GM19025 (cell line): ENCODE measurements around the gene CRYBB3.
"Not testable (repeated sequence)": the region's sequence is repeated elsewhere in the genome, so short reads cannot be mapped to it uniquely, and the experiment has no call there.

Source experiments
- ATAC-seq: cut with Tn5 transposase; IDR thresholded peaks from one replicate; pipeline ENCODE4 v1.9.1; 2021; ENCODE audit warnings: mild to moderate bottlenecking, low read depth, moderate library complexity; ENCODE audit not compliant: unreplicated experiment

The CRYBB3 gene

DNA sequence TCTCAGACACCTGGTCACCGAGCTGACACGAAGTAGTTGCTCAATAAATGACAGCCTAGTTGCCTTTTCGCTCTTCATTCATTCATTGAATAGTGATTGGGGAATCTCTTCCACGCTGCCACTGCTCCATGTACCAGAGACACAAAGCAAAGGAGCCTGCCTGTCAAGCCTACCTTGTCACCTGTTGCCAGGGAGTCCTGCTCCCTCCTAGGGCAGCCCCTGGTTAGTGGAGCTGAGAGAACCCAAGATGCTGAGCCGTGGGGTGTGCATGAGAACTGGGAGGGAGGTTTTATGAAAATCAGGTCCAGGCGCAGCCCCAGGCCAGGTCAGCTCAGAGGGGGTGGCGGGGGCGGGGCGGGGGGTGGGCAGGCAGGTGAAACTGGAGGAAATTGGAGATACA, 38.4 kb downstream of the CRYBB3 start:
- ATAC-seq: not testable (repeated sequence)

DNA sequence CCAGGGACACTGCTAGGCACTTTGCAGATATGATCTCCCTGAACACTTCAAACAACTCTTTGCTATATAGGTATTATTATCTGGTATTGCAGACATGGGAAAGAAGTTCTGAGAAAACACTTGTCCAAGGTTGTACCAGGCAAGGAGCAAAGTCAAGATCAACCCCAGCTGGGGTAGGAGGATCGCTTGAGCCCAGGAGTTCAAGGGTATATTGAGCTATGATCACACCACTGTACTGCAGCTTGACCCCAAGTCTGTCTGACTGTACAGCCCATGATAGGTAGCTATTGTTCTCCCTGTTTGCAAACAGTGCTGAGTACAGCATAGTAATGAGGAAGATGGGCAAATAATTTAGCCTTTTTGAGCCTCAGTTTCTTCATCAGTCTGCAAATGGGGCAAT, 55.5 kb downstream of the CRYBB3 start:
- ATAC-seq: not testable (repeated sequence)
